HEK293T (cell line): Measurements from ENCODE around the gene PARP4.

Source experiments
- CTCF ChIA-PET: fragments of 350-600 bp; formaldehyde crosslinking; extraction: SDS; loops from one replicate; lab custom pipeline; 2021; ENCODE audit warnings: antibody characterized with exemption, inconsistent platforms; lab: Yijun Ruan, JAX
- POLR2A ChIA-PET: fragments of 350-600 bp; formaldehyde crosslinking; extraction: SDS; loops from one replicate; lab custom pipeline; 2020; ENCODE audit warnings: antibody characterized with exemption, inconsistent platforms; lab: Yijun Ruan, JAX
- DNase-seq: peaks from one replicate; pipeline ENCODE4 v3.0.0; 2012; ENCODE audit warnings: mixed read lengths; ENCODE audit errors: extremely low spot score
- ARNT ChIP-seq: fragments of 450-650 bp; IDR thresholded peaks from 2 replicates; pipeline ENCODE4 v1.6.1; 2017; ENCODE audit warnings: mild to moderate bottlenecking
- BHLHE40 ChIP-seq: fragments of 450-650 bp; IDR thresholded peaks from 2 replicates; pipeline ENCODE4 v1.6.1; 2016; ENCODE audit warnings: mild to moderate bottlenecking, moderate library complexity, borderline replicate concordance
- CTBP1 ChIP-seq: fragments of 450-650 bp; IDR thresholded peaks from 2 replicates; pipeline ENCODE4 v1.6.1; 2016; ENCODE audit warnings: borderline replicate concordance
- ELF4 ChIP-seq: fragments of 450-650 bp; IDR thresholded peaks from 2 replicates; pipeline ENCODE4 v1.6.1; 2017; ENCODE audit warnings: antibody characterized with exemption
- FOXA1 ChIP-seq: fragments of 450-650 bp; IDR thresholded peaks from 2 replicates; pipeline ENCODE4 v1.6.1; 2016; ENCODE audit warnings: mild to moderate bottlenecking
- FOXK2 ChIP-seq: fragments of 450-650 bp; IDR thresholded peaks from 2 replicates; pipeline ENCODE4 v1.6.1; 2016; ENCODE audit warnings: mild to moderate bottlenecking
- FOXM1 ChIP-seq: fragments of 450-650 bp; IDR thresholded peaks from 2 replicates; pipeline ENCODE4 v1.6.1; 2017; ENCODE audit warnings: mild to moderate bottlenecking, borderline replicate concordance
- HDGF ChIP-seq: fragments of 450-650 bp; IDR thresholded peaks from 2 replicates; pipeline ENCODE4 v1.6.1; 2017; ENCODE audit warnings: antibody characterized with exemption, borderline replicate concordance
- L3MBTL2 ChIP-seq: fragments of 450-650 bp; conservative IDR thresholded peaks from 2 replicates; pipeline ENCODE4 v1.6.1; 2016; ENCODE audit warnings: mild to moderate bottlenecking
- LEF1 ChIP-seq: fragments of 450-650 bp; IDR thresholded peaks from 2 replicates; pipeline ENCODE4 v1.6.1; 2017; ENCODE audit warnings: mild to moderate bottlenecking, borderline replicate concordance
- NFRKB ChIP-seq: fragments of 450-650 bp; IDR thresholded peaks from 2 replicates; pipeline ENCODE4 v1.6.1; 2016; ENCODE audit warnings: mild to moderate bottlenecking, moderate library complexity
- SP1 ChIP-seq: fragments of 450-650 bp; IDR thresholded peaks from 2 replicates; pipeline ENCODE4 v1.6.1; 2017
- SUZ12 ChIP-seq: fragments of 450-650 bp; IDR thresholded peaks from 2 replicates; pipeline ENCODE4 v1.6.1; 2016; ENCODE audit warnings: mild to moderate bottlenecking
- TARDBP ChIP-seq: fragments of 450-650 bp; IDR thresholded peaks from 2 replicates; pipeline ENCODE4 v1.6.1; 2016
- ZNF384 ChIP-seq: fragments of 450-650 bp; IDR thresholded peaks from 2 replicates; pipeline ENCODE4 v1.6.1; 2016
- TF ChIP-seq, protein P1 (sequence below): fragments of 450-650 bp; IDR thresholded peaks from 2 replicates; pipeline ENCODE4 v1.6.1; 2016

Gene PARP4

DNA sequence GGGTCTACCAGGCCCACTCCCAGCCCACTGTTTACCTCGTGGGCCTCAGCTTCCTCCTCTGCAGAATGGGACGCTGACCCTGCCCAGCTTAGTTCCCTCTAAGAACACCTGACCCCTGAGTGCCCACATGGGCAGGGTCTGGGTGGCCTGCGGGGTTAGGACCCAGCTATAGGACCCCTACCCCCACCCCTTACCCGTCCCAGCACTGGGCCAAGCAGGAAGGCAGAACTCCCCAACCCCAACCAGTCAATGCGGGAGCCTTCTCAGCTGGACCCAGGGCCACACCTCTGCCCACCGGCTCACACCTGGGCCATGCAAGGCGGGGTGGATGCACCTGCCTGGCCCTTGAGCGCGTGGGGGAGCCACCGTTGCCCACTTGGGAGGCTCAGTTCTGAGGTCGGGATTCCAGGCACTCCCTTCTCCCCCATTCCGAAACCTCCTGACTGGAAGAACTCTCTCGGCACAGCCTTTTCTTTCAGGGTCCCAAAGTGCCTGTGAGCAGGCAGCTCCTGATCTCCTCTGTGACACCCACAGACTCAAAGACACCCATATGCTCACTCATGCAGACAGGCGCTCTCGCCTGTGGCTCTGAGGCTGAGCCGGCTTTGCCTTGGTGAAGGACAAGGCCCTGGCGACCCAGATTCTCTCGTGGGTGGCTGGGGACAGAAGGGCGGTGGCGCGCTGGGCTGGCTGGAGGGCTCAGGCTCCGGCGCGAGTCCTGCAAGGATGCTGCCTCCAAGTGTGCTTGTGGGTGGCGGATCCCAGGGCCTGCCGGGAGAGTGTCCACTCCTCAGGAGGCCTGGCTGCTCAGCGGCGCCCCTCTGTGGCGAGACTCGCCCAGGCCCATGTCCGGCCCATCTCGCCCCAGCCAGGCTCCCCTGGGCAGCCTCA, 27.9 kb upstream of the PARP4 start:
- ChIA-PET CTCF (no interaction called here), POLR2A (no interaction called here)
- peak; percentile 5 for DNase-seq
- no peak for TF ChIP-seq CTBP1

DNA sequence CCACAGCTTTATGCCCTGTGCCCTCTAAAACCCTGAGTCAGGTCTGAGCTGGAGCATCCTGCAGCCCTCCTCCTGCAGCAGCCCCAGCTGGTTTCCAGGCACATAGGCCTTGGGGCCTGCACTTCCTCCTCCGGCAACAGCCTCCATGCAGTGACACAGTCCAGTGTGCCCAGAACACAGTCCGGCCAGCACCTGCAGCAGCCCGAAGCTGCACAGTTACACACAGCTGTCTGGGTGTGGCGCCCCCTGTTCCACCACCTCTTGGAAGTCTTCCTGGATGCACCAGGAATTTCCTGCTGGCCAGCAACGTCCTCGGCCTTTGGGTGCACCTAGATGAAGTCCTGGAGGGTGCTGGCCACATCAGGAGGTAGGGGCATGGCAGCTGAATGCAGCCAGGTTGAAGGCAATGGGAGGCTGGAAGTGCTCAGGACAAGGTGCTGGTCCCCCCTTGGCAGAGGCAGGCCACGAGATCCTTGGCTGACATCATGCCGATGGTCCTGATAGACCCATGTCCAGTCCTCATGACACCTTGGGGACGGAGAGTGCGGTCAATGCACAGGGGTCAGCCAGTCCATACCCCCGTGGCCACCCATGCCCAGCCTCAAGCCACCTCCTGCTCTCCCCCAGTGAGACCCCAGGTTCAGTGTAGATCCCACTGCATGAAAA, 27.1 kb upstream of the PARP4 start:
- ChIA-PET POLR2A (no interaction called here), CTCF (no interaction called here)
- TF ChIP-seq, protein P1, sequence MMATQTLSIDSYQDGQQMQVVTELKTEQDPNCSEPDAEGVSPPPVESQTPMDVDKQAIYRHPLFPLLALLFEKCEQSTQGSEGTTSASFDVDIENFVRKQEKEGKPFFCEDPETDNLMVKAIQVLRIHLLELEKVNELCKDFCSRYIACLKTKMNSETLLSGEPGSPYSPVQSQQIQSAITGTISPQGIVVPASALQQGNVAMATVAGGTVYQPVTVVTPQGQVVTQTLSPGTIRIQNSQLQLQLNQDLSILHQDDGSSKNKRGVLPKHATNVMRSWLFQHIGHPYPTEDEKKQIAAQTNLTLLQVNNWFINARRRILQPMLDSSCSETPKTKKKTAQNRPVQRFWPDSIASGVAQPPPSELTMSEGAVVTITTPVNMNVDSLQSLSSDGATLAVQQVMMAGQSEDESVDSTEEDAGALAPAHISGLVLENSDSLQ: no peak
- TF ChIP-seq L3MBTL2 (no peak), ARNT (no peak), BHLHE40 (no peak), ELF4 (no peak), NFRKB (no peak), CTBP1 (no peak), FOXK2 (no peak), HDGF (no peak), LEF1 (no peak)
- DNase-seq: no peak

DNA sequence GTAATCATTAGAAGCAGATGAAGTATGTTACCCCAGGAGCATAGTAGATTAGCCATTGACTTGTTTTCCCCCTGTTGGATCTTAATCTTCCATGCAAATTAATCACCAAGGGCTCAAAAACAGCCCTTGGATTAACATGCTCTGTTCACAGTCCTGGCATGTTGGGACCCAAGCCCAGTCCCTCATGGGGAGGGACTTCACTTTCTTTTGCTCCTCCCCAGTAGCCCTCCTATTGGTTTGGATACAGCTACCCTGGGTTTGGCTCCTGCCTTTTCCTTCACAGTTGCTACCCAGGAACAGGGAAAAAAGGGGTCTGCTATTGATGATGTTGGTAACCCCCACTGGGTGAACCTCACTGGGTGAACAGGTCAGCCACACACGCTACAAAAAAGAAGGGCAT, 16.9 kb upstream of the PARP4 start:
- ChIA-PET CTCF (no interaction called here), POLR2A (no interaction called here)
- TF ChIP-seq L3MBTL2 (no peak), NFRKB (no peak), BHLHE40 (no peak), LEF1 (no peak), HDGF (no peak), CTBP1 (no peak), FOXK2 (no peak), ELF4 (no peak), SUZ12 (no peak), TARDBP (no peak), SP1 (no peak), ARNT (no peak), ZNF384 (no peak), FOXA1 (no peak)
- TF ChIP-seq, protein P1: no peak
- DNase-seq: no peak

DNA sequence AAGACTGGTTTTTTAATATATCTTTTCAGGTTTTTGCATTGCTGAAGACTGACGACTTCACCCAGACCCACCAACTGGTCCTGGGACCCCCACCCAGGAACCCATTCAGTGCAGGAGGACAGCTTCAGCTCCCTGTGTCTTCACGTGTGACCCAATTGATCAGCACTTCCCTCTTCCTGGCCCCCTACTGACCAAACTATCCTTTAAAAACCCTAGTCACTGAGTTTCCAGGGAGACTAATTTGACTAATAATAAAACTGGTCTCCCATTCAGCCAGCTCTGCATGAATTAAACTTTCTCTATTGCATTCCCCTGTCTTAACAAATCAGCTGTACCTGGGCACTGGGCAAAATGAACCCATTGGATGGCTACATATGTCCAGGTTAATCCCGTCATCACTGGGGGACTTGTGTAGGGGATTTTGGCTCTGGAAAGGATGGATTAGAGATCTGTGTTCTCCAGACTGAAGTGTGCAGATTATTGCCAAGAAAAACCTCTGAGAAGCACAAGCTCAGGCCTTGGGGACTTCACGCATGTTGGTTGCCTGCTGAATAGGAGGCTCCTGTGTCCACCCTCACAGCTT, 16.3 kb upstream of the PARP4 start:
- POLR2A ChIA-PET: no interaction called here
- TF ChIP-seq ZNF384: no peak
- no peak for TF ChIP-seq CTBP1
- no peak for TF ChIP-seq HDGF
- no peak for TF ChIP-seq ARNT
- no peak for TF ChIP-seq BHLHE40
- TF ChIP-seq, protein P1: no peak
- TF ChIP-seq NFRKB: no peak
- TF ChIP-seq FOXK2: no peak
- TF ChIP-seq FOXM1: no peak
- TF ChIP-seq FOXA1: no peak
- TF ChIP-seq SUZ12: no peak
- no peak for TF ChIP-seq SP1
- TF ChIP-seq TARDBP: no peak
- TF ChIP-seq L3MBTL2: no peak
- TF ChIP-seq LEF1: no peak
- no peak for DNase-seq
- CTCF ChIA-PET: no interaction called here

DNA sequence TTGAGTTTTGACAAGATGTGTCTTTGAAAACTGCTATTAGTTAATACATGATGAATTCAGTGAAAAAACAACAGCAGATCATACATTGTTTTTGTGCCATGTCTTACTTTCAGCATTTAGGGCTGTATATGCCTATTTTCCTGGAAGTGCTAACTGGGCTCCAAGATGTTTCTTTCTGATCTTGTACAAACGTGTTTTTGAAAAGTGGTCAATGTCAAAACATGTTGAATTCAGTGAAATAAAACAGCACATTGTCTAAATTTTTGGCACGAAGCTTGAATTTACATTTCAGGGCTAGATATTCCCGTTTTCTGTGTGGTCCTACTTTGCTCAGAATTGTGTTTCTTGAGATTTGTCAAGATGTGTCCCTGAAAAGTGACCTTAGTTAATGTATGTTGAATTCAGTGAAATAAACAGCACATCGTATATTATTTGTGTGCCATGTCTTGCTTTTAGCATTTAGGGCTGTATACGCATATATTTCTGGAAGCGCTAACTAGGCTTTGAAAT, 14.7 kb upstream of the PARP4 start:
- CTCF ChIA-PET: no interaction called here
- TF ChIP-seq BHLHE40: no peak
- DNase-seq: no peak
- POLR2A ChIA-PET: no interaction called here

DNA sequence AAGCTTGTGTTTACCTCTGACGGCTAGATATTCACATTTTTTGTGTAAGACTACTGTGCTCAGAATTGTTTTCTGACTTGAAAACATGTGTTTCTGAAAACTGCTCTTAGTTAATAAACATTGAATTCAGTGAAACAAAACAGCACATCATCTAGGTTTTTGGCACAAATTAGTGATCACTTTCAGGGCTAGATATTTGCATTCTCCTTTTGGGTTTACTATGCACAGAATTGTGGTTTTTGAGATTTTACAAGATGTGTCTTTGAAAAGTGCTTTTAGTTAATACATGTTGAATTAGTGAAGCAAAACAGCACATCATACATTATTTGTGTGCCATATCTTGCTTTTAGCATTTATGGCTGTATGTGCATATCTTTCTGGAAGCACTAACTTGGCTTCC, 8.2 kb upstream of the PARP4 start:
- TF ChIP-seq FOXA1 (no peak), SUZ12 (no peak), FOXK2 (no peak), BHLHE40 (no peak), ELF4 (no peak), LEF1 (no peak), FOXM1 (no peak), NFRKB (no peak), ARNT (no peak), SP1 (no peak), ZNF384 (no peak), CTBP1 (no peak), TARDBP (no peak), L3MBTL2 (no peak), HDGF (no peak)
- TF ChIP-seq, protein P1: no peak
- ChIA-PET POLR2A (no interaction called here), CTCF (no interaction called here)
- DNase-seq: no peak
